DMS 273 (cell line): ENCODE measurements around the gene PDX1.
A peak's percentile ranks its signal among the peaks of the same experiment; 100 is the strongest.

Experiments
- DNase-seq: peaks from one replicate; lab custom pipeline; 2025; ENCODE audit not compliant: unreplicated experiment; lab: John Stamatoyannopoulos, UW

PDX1 gene

DNA sequence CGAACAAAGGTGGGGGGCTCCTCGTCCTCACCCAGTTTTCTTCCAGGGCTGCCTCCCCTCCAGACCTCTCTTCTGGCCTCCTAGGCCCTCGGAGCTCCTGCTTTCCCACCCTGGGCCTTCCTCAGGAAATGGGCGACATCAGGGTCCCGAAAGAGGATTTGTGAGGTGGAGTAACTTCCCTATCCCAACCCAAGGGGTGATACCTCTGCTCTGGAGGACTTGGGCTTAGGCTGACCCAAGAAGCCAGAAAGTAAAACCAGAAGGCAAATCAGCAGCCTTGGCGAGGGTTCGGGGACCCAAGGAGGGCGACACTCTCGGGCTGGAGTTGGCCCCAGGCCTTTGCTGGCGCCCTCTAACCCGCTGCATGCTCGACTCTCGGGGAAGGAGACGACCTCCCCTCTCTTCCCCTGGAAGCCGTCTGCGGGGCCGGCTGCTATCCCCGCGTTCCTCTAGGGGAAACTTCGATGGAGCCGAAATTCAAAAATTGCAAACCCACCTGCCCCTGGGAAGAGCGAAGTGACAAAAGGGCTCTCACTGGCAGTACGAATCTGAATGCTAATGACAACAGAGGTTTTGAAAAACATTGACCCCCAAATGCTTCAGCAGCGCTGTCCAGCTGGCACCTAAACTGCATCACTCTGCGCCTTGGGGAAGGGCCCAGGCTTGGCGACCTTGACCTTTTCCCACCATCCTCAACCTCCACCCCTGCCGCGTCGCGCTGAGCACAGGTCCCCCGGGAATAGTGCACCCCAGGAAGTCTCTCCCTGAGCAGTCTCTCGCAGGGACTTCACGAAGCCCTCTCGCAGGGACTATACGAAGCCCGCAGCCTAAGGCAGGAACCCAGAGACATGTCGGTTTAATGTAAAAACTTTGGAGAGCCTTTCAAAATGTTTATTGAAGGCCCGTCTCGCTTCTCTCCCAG is 2.4 kb downstream of the PDX1 start:
- DNase-seq, result no peak

- DNase-seq, result no peak
Observed at GRCh38 chr13:27922883-27923612, 3.2 kb downstream of the PDX1 start.

GRCh38 chr13:27923794-27924528 is 4.2 kb downstream of the PDX1 start:
- DNase-seq, result peak; percentile 34

DNA sequence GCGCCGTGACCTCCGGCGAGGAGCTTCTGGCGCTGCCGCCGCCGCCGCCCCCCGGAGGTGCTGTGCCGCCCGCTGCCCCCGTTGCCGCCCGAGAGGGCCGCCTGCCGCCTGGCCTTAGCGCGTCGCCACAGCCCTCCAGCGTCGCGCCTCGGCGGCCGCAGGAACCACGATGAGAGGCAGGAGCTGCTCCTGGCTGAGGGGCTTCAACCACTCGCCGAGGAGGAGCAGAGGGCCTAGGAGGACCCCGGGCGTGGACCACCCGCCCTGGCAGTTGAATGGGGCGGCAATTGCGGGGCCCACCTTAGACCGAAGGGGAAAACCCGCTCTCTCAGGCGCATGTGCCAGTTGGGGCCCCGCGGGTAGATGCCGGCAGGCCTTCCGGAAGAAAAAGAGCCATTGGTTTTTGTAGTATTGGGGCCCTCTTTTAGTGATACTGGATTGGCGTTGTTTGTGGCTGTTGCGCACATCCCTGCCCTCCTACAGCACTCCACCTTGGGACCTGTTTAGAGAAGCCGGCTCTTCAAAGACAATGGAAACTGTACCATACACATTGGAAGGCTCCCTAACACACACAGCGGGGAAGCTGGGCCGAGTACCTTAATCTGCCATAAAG is 4.8 kb downstream of the PDX1 start:
- DNase-seq, result no peak

DNA sequence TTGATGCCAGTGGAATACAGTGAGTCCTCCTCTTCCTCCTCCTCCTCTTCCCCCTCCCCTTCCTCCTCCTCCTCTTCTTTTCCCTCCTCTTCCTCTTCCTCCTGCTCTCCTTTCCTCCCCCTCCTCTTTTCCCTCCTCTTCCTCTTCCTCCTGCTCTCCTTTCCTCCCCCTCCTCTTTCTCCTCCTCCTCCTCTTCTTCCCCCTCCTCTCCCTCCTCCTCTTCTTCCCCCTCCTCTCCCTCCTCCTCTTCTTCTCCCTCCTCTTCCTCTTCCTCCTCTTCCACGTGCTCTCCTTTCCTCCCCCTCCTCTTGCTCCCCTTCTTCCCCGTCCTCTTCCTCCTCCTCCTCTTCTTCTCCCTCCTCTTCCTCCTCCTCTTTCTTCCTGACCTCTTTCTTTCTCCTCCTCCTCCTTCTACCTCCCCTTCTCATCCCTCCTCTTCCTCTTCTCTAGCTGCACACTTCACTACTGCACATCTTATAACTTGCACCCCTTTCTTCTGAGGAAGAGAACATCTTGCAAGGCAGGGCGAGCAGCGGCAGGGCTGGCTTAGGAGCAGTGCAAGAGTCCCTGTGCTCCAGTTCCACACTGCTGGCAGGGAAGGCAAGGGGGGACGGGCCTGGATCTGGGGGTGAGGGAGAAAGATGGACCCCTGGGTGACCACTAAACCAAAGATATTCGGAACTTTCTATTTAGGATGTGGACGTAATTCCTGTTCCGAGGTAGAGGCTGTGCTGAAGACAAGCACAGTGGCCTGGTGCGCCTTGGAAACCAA is 5.6 kb downstream of the PDX1 start:
- DNase-seq, result no peak

DNA sequence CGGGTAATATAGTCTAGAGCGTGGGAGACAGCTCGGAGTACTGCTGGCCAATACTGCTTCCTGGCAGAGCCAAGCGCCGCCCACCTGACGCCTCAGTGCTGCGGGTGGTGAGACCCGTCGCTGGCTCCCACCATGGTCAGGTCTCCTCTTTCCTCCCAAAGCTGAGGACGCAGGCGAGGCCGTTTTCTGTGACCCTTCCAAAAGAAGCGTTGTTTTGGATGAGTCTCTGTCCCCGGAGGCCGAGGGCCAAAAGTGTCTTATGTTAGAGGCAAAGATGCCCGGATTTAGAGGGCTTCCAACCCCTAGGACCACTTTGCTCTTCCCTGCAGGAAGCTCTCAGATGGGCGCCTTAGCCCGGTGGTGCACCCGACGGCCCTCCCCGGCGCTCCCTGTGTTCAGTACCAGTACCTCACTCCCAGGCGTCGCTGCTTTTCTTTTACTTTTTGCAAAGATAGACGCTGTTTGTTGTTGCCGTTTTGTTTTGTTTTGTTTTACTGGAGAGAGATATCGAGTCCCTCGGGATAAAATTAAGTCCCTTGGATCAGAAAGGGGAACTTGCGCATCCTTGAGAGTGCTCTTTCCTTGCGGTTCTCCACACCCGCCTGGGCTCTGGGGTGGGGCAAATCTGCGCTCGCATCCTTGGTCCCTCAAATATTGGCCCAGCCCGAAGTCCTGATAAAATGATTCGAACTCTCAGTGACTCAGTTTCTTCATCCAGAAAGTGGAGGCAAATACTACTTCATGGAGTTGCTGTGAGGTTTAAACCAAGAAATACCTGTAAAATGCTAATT is 7.0 kb downstream of the PDX1 start:
- peak; percentile 6 for DNase-seq

GRCh38 chr13:27927444-27928352 is 7.9 kb downstream of the PDX1 start:
- no peak for DNase-seq

DNA sequence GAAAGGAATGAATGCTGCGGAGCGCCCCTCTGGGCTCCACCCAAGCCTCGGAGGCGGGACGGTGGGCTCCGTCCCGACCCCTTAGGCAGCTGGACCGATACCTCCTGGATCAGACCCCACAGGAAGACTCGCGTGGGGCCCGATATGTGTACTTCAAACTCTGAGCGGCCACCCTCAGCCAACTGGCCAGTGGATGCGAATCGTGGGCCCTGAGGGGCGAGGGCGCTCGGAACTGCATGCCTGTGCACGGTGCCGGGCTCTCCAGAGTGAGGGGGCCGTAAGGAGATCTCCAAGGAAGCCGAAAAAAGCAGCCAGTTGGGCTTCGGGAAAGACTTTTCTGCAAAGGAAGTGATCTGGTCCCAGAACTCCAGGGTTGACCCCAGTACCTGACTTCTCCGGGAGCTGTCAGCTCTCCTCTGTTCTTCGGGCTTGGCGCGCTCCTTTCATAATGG is 8.6 kb downstream of the PDX1 start:
- no peak for DNase-seq

DNA sequence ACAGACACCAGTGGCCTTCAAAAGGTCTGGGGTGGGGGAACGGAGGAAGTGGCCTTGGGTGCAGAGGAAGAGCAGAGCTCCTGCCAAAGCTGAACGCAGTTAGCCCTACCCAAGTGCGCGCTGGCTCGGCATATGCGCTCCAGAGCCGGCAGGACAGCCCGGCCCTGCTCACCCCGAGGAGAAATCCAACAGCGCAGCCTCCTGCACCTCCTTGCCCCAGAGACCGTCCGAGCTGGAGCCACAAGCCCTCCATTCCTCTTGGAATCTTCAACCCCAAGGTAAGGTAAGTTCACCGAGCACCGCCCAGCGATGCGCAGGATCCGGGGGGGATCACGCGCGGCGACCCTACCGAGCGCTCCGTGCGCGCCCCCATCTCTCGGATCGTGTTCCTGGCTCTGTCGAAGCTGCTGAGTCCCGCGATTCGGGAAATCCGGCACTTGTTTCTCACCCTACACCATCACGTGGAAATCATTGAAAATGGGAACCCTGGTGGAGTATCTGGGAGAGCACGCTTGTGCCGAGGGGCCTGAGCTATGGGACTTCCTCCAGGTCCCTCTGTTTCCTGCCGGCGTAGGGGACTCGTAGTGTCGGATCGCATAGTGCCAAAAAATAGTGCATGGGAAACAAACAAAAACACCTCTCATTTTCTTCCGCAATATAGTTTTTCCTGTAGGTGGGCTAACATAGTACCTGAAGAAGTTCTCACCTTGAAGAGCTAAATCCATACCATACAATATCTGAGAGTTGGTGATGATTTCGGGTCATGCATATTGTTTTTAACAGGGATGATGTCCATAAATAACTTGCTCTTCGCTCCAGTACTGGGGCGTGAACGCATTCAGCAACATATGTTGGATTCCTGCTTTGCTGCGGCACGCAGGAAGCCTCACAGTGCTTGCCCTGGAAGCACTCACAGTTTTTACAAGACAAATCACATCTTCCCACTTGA is 9.3 kb downstream of the PDX1 start:
- DNase-seq, result no peak

DNA sequence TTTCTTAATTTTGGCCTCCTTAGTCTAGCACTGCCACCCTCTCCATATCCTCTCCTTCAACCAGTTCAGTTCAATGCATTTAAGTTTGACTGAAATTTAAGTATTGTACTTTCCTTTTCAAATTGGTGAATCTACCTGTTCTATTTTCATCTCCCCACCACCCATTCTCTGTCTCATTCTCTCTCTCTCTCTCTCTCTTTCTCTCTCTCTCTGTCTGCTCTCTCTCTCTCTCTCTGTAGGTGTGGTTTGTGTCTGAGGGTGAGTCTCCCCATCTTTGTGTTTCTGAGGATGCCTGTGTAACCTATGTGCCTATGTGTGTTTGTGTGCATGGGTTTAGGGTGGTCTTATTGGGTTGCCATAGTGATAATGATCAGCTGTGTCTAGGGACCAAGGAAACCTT is 10.1 kb downstream of the PDX1 start:
- no peak for DNase-seq

GRCh38 chr13:27933118-27933517 is 13.3 kb downstream of the PDX1 start:
- no peak for DNase-seq

- DNase-seq, result no peak
Observed at GRCh38 chr13:27933580-27934328, 14.0 kb downstream of the PDX1 start.

DNA sequence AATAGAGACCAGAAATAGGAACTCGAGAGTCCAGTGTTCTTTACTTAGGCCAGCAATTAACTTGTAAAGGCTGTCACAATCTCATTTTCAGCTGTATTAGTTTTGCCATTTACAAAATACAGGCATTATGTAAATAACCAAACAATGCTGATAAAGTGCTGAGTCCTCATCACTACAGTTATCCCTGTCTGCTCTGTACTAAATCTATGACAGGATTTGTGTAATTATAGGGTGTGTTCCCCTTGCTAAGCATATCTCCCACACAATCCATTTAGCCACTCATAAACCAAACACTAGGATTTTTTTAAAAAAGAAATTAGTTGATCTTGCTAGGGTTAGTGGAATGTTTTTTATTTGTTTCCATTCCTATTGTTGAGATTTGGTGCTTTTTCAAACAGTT is 23.2 kb downstream of the PDX1 start:
- DNase-seq, result no peak

DNA sequence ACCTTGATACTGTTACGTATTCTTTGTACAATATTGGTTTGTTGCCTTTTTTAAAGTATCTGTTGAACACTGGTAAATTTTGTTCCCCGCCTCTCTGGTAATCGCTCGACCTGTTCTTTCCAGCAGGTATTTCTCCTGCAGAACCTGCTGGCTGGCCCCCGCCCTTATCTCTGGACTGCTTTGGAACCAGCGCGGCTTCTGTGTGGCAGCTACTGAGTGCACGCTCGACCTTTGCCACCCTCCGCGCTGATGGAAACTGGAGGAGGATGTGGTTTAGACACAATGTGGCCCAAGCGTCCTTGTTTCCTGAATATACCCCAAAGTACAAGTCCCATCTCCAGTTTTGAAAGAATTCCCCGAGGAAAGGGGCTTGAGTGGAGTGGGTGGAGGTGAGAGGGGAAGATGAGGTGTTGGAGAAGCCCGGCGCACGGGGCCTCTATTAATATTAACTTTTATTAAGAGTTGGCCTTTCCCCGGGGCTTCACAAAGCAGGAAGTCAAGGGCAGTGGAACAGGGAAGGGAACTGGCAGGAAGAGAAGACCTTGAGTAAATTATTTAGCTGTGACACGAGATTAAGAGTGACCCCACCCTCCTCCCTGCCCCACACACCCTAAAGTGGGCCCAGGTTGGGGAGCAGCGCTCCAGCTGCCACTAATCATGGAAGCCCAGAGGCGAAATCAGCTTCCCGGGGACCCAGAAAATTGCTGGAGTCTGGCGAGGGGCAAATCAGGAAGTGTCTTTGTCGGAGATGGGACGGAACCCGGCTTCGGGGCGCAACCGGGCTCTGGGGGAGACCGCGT is 33.3 kb downstream of the PDX1 start:
- DNase-seq, result no peak

GRCh38 chr13:27953676-27954405 is 34.0 kb downstream of the PDX1 start:
- peak; percentile 87 for DNase-seq
